Raji (cell line): ENCODE measurements around the gene RPL35.
A peak's percentile ranks its signal among the peaks of the same experiment; 100 is the strongest.

Experiments used
- POLR2A ChIP-seq: IDR thresholded peaks from 2 replicates; pipeline ENCODE4 v1.6.1; 2011; ENCODE audit warnings: low read depth, low read length, control low read depth; ENCODE audit not compliant: insufficient read depth

Gene RPL35

DNA sequence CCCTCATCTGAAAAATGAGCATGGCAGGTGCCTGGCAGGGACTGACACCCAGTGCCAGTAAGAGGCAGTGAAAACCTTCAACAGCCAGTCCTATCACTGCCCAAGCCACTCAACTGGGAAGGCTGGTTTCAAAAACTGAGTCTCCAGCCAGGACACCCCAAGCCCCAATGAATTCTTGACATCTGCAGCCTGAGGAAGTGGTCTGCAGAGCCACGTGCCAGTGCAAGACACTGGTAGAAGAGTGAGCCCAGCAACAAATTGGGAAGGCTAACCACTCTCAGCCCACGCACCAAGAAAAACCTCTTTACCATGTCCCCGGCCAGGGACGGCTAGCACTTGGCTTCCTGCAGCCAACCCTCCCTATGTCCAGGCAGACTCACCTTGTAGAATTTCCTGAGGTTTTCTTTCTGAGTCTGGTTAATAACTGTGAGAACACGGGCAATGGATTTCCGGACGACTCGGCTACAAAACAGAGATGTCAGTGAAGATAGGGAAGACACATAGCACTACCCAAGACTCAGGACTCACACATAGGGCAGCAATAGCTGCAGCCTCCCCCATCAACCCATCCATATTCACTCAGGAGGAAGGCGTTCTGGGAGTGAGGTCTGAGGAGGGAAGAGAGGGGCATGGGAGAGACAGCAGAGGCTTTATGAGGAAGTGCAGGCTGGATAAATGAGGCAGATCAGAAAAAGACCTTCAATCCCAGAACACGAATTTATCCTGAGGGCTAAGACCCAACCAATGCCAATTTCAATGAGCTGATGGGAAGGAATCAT lies 1.8 kb downstream of the RPL35 start:
- no peak for TF ChIP-seq POLR2A

DNA sequence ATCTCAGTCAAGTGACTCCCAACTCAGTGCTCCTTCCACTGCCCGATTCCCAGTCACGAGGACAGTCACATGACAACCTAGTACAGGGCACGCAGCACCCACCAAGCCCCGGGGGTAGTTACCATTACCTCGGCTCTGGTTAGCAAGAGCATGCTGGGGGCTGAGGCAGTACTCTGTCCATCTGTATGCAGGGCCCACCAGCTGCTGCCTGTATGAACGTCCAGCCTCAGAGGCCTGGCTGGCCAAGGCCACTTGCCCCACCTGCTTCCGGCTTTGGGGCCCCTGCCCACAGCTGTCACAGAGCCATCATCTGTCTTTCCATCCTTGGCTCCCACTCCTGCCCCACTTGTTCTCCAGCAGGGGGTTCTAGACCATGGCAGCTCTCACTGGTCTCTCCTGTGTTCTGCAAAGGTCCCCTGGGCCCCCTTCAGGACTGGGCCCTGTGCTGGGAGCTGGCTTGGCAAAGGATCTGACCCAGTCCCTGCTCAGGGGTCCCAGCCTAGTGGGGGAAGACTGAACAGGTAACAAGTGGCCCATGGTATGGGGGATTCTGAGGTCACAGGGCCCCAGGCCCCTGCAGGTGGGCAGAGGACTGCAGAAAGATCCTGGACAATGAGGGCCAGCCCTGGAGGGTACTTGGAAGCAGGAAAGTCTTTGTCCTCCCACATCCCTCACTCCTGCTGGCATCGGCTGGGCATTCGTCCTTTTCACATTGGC lies 3.3 kb downstream of the RPL35 start:
- no peak for TF ChIP-seq POLR2A

DNA sequence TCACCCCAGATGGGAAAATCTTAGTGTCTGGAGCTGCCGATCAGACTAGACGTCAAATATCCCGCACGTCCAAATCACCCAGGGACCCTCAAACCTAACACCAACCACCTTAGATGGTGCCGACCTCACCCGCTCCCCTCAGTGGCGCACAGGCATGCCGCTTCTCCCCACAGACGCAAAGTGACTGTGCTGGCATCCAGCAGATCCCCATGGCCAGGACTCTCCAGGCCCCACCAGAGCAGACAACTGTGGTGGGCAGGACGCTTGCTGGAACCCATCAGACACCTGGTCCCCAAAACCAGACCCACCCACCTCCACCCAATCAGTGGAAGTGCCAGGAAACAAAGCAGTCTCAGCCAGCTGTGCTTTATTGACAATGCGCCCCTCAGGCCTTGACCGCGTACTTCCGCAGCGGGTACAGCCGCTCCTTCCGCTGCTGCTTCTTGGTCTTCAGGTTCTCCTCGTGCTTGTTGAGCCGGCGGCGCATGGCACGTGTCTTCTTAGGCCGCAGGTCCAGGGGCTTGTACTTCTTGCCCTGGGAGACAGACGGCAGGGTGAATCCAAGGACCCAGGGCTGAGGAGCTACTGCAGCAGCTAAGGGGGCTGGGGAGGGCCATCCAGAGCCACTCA lies 4.1 kb downstream of the RPL35 start:
- TF ChIP-seq POLR2A, result no peak

DNA sequence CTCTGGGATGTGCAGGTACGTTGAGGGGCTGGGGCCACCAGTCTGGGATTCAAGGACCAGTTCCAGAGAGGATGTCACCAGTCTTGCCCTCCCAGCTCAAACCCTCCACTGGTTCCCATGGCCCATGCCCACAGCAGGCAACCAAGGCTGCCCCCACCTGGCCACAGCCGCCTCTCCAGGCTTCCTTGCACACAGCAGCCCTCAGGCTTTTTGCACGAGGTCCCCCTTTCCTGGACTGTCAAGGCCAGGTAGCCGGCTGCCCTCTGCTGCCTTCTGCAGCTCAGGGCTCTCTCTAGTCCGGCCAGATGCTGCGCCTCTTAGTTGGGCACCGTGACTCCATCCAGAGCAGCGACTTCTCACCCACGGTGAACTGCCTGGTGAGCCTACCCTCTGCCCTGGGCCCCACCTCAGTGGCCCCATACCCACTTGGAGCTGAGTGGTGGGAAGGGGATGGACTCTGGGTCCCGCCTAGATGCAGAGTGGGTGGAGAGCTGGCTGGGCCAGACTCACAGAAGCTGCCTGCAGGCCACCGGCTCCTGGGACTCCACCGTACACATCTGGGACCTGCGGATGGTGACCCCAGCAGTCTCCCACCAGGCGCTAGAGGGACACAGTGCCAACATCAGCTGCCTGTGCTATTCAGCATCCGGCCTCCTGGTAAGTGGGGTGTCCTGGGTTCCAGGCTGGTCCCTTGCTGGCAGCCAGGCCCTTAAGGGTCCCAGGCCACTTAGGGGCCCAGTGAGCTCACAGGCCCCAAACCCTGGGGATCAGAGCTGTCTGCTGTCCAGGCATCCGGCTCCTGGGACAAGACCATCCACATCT lies 5.6 kb downstream of the RPL35 start:
- peak; percentile 32; the same call in 1 of the 2 replicates for TF ChIP-seq POLR2A

DNA sequence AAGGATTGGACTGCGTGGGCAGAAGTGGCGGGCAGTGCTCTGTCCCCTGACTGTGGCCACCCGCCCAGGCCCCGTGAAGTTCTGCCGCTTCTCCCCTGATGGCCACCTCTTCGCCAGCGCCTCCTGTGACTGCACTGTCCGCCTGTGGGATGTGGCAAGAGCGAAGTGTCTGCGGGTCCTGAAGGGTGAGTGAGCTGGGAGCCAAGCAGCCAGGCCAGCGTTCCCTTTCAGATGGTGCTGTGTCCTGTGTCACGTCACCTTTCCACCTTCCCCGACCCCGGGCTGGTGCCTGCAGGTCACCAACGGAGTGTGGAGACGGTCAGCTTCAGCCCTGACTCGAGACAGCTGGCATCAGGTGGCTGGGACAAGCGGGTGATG lies 6.2 kb downstream of the RPL35 start:
- TF ChIP-seq POLR2A, result no peak

DNA sequence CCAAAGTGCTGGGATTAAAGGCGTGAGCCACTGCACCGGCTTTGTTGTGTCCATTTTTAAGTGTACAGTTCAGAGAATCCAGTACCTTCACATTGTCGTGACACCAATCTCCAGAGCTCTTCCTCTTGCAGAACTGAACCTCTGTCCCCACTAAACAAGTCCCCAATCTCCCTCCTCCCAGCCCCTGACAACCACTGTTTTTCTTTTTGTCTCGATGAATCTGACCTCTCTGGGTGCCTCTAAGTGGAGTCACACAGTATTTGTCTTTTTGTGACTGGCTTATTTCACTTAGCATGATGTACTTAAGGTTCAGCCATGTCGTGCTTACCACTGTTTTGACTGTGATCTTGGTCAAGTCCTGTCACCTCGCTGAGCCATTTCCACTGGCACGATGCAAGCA lies 6.9 kb downstream of the RPL35 start:
- no peak for TF ChIP-seq POLR2A

DNA sequence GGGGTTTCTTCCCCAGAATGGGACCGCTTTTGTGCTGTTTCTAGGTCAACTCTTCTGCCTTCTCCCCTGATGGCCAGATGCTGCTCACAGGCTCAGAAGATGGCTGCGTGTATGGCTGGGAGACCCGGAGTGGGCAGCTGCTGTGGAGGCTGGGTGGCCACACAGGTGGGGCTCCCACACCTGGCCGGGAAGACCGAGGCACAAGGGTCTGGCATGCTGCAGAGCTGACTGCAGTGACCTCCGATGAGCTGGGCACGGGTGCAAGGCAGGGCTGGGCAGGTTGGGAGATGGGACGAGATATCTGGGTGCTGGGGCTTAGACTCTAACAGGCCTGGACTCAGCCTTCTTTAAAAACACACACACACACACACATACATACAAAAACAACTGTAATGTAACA lies 7.6 kb downstream of the RPL35 start:
- TF ChIP-seq POLR2A, result no peak

DNA sequence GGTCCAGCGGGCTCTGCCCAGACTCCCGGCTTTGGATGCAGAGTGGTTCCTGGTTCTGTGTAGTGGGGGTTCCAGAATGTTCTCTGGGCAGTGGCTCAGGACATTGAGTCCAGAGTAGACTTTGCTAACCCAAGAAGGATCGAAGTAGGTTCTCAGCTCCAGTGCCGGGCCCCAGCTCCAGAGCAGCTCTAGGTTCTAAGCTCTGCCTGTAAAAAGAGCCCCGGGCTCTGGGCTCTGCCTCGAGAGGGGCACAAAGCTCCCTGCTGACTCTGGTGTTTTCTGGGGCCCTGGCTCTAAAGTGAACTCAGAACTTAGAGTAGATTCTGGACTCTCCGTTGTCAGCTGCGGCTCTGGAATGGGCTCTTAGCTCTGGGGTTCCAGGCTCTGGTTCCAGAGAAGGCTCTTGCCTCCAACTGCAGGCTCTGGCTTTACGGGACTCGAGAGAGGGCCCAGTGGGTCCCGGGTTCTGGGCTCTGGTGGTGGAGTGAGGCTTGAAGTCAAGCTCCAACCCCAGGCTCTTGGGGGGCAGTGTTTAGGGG lies 8.1 kb downstream of the RPL35 start:
- TF ChIP-seq POLR2A, result no peak

DNA sequence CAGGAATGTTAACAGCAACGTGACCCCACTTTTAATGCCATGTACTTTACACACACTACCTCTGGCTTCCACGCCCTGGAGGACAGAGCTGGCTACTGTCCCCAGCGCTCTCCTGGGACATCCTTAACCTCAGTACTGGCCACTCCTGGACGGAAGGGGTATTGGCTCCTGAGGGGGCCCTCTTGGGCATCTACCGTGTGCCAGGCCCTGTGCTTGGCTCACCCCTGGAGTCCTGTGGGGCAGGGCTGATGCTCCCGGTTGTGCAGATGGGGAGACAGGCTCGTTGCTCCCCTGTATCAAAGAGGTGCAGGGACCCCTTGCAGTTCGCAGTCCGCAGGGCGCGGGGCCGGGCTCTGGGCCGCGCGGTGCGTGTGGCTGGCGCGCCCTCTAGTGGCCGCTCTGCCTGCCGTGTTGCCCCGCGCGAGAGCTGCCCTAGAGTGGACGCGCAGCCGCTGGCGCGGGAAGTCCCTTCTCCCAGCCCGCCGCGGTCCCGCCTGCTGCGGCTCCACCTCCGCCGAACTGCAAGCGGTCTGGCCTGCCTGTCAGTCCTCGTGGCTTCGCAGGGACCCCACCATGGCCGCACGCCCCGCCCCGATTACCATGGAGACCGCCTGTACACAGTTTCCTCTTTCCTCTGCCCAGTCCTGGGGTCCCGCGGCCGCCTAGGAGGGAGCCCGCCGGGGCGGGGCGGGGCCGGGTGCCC lies 8.8 kb downstream of the RPL35 start, which contains the start of gene WDR38:
Gene WDR38 (plus strand): TSS at position 632 of the 703 bp plus-strand sequence. CDS start 72 bp downstream, outside the sequence.
- no peak for TF ChIP-seq POLR2A

DNA sequence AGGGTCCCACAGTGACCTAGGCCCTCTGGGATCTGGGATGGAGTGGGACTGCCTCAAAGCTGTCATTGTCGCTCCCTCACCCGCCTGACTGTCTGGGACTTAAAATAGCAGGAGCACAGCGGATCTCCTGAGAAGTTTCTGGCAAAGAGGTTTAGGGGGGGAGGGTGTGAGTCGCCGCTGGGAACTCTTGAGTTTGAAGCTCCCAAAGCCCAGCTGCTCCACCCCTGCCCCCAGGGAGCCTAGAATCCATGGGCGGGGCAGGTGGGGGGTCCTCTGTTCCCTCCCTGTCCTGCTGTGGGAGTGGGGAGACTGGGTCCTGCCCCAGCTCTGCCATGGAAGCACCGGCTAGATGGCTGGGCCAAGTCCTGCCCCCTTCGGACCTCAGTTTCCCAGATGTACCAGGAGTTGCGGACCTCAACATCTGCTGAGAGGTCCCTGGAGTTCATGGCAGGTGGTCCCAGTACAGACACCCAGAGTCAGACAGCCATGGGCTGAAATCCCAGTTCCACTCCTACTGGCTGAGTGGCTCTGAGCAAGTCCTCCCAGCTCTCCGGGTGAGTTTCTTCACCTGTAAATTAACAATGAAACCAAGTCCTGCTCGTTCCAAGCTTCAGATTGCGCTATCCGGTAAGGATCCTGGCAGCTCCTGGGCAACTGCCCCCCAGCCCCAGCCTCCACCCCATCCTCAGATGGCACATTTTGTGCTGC lies 9.5 kb downstream of the RPL35 start:
- TF ChIP-seq POLR2A, result no peak

DNA sequence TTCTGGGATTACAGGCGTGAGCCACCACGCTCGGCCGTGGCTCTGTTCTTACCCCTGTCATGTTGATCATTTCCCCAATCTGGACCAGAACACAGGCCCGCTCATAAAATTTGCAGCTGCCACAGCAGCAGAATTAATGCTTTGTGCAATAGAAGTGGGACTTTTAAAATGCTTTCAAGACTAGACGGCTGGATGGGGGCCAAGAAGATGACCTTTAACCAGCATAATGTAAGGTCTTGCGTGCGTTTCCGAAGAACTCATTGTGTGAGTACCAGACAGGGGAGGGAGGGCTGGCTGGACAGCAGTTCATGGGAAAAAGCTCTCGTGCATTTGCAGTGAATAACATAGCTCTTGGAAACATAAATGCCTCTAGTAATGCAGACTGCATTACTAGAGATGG lies 12.0 kb downstream of the RPL35 start:
- TF ChIP-seq POLR2A, result no peak

DNA sequence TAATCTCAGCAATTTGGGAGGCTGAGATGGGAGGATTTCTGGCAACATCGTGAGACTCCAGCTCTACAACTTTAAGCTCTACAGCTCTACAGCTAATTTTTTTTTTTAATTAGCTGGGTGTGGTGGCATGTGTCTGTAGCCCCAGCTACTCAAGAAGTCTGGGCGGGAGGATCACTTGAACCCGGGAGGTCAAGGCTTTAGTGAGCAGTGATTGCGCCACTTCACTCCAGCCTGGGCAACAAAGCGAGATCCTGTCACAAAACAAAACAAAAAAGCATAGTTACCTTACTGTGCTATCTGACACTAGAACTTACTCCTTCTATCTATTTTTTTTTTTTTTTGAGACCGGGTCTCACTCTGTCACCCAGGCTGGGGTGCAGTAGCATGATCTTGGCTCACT lies 14.8 kb downstream of the RPL35 start:
- TF ChIP-seq POLR2A, result no peak

DNA sequence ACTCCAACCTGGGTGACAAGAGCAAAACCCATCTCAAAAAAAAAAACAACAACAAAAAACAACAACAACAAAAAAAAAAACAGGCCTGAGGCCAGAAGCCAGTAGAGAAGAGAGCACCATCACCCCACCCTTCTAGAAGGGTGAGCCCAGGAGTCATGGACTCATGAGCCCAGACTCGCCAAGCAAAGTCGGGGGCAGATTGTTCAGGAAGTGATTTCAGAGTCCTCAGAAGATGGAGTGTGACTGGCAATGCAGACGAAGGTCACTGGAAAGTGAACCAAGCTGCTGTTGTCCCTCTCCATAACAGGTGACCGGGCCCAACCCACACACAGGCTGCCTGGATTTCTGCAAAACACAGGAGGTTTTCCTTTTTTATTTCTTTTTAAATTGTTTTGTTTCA lies 17.5 kb downstream of the RPL35 start:
- TF ChIP-seq POLR2A, result no peak

DNA sequence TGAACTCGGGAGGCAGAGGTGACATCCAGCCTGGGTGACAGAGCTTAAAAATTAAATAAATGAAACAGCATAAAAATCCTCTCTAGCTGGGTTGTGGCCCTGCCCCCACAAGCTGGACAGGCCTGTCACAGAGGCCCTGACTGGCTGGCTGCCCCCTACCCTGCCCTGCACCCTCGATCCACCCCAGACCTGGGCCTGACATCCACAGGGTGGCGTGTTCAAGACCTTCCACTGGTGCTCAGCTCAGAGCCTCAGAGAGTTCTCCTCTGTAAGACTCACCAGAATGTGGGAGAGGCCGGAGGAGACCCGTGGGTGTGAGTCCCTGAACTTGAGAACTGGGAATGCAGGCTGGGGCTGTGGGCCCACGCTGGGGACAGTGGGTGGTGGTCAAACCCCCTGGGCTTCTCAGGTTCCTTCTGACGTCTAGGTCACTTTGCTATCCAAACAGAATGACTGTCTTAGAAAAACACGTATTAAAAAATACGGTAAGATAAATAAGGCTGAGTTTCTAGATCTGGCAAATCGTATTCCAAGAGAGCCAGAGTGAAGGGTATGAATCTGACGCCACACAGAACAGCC lies 18.2 kb downstream of the RPL35 start:
- no peak for TF ChIP-seq POLR2A
